ENCODE measurements around the gene ALG9.

DNA sequence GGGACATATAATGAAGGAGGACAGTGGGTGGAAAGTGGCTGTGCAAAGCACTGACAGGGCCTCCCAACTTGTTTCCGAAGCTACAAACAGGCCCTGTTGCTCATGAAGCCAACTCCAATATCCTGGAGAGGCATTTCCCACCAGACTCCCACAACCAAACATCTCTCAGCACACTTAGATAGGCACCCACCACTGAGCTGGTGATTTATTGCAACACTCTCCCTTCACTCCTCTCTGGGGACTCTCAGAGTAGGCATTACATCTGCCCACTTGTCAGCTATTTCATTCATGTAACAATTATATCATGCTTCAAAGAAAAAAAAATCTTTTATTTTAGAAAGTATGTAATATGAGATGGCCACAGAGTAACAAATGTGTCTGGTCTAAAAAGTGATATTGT, 73.1 kb downstream of the ALG9 start:
- TF ChIP-seq ZNF473 (tag by site-specific recombination; IDR thresholded peaks at IDR 0.05) (no peak), ZNF24 (tag by site-specific recombination; IDR thresholded peaks at IDR 0.05) (no peak), ZNF433 (tag by site-specific recombination; IDR thresholded peaks at IDR 0.05; ENCODE audit: low read depth) (no peak), CTCF (tag by site-specific recombination; IDR thresholded peaks at IDR 0.05) (no peak), ZNF274 (IDR thresholded peaks at IDR 0.05; ENCODE audit: low read length) (no peak), ZNF274 (tag by site-specific recombination; IDR thresholded peaks at IDR 0.05; ENCODE audit: borderline replicate concordance) (no peak), ZNF404 (tag by site-specific recombination; IDR thresholded peaks at IDR 0.05) (no peak), ZXDB (tag by site-specific recombination; IDR thresholded peaks at IDR 0.05) (no peak), PBX3 (CRISPR knock-in tag; IDR thresholded peaks at IDR 0.05) (no peak)
- TF ChIP-seq, protein P1, sequence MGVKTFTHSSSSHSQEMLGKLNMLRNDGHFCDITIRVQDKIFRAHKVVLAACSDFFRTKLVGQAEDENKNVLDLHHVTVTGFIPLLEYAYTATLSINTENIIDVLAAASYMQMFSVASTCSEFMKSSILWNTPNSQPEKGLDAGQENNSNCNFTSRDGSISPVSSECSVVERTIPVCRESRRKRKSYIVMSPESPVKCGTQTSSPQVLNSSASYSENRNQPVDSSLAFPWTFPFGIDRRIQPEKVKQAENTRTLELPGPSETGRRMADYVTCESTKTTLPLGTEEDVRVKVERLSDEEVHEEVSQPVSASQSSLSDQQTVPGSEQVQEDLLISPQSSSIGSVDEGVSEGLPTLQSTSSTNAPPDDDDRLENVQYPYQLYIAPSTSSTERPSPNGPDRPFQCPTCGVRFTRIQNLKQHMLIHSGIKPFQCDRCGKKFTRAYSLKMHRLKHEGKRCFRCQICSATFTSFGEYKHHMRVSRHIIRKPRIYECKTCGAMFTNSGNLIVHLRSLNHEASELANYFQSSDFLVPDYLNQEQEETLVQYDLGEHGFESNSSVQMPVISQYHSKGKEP (tag by site-specific recombination; IDR thresholded peaks at IDR 0.05) = no peak
- TF ChIP-seq, protein P2, sequence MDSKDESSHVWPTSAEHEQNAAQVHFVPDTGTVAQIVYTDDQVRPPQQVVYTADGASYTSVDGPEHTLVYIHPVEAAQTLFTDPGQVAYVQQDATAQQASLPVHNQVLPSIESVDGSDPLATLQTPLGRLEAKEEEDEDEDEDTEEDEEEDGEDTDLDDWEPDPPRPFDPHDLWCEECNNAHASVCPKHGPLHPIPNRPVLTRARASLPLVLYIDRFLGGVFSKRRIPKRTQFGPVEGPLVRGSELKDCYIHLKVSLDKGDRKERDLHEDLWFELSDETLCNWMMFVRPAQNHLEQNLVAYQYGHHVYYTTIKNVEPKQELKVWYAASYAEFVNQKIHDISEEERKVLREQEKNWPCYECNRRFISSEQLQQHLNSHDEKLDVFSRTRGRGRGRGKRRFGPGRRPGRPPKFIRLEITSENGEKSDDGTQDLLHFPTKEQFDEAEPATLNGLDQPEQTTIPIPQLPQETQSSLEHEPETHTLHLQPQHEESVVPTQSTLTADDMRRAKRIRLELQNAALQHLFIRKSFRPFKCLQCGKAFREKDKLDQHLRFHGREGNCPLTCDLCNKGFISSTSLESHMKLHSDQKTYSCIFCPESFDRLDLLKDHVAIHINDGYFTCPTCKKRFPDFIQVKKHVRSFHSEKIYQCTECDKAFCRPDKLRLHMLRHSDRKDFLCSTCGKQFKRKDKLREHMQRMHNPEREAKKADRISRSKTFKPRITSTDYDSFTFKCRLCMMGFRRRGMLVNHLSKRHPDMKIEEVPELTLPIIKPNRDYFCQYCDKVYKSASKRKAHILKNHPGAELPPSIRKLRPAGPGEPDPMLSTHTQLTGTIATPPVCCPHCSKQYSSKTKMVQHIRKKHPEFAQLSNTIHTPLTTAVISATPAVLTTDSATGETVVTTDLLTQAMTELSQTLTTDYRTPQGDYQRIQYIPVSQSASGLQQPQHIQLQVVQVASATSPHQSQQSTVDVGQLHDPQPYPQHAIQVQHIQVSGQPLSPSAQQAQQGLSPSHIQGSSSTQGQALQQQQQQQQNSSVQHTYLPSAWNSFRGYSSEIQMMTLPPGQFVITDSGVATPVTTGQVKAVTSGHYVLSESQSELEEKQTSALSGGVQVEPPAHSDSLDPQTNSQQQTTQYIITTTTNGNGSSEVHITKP (tag by site-specific recombination; IDR thresholded peaks at IDR 0.05) = no peak

Data from HEK293 (cell line).